Measurements from ENCODE around the gene SF3B3.
"Not testable (repeated sequence)": the region's sequence is repeated elsewhere in the genome, so short reads cannot be mapped to it uniquely, and the experiment has no call there.

Gene SF3B3

GRCh38 chr16:70512456-70512855 is 11.2 kb upstream of the SF3B3 start:
- DNase-seq (ENCODE audit: low read depth), result no peak

GRCh38 chr16:70520612-70521297 is 2.9 kb upstream of the SF3B3 start:
- no peak for DNase-seq (ENCODE audit: low read depth)

DNA sequence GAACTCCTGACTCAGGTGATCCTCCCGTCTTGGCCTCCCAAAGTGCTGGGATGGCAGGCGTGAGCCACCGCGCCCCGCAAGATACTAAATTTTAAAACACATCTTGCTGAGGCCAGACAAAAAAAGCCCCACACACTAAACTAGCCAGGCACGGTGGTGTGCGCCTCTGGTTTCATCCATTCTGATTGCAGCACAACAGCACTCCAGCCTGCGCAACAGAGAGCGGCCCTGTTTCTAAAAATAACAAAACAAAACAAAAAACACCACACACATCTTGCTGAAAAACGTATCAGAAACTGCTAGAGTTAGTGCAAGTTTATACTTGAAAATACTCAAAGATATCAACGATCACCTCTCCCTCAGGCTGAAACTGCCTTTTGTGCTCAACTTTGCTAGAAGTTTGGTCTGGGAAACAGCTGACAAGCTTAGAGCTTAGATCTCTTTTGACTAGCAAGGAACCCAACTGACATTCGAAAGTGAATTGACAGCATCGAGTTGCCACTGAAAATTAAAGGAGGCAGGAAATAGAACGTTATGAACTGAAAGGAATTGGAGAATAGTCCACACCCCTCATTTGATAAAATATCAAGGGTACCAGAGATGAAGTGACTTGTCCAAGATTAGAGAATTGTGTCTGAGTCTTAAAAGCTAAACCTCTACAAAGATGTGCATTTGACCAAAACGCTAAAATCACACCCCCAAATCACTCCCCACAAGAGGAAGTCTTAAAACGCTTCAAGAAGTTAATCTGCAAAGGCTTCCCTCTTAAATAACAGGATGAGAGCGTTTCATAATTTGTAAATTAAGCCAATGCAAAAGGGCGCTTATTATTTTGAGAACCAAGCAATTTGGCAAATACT is 1.2 kb upstream of the SF3B3 start:
- DNase-seq (ENCODE audit: low read depth), result no peak

DNA sequence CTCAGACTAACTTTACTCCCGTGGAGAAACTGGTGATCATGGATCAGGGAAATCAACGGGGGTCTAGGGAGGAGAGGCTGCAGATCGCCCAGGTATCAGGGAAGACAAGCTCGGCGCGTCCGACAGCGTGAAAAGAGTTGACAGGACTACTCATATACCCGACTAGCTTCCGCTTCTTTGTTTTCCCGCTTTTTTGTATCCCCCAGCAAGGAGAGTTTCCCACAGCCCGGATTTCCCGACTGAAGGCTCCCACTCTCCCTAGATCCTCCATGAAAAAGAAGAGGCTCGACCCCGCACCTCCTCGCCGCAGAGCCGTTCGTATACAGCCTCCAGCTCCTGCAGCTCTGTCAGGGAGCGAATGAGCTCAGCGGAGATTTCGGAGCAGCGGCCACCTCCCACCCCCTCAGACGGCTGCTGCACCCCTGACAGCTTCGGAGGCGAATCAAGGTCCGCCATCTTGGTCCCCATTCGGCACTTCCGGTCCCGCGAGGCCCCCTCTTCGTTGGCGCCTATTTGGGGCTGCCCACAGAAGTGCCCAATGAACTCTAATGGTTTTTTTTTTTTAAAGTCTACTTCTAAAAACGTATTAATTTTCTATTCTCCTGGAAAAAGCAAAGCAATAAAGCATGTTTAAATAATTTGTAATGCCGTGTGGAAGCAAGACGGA is 407 bp upstream of the SF3B3 start, which contains the start of gene COG4:
Gene COG4 (minus strand): TSS at position 479 of the 667 bp plus-strand sequence. CDS start 11 bp downstream, at position 468.
- peak; percentile 81 for DNase-seq (ENCODE audit: low read depth)

DNA sequence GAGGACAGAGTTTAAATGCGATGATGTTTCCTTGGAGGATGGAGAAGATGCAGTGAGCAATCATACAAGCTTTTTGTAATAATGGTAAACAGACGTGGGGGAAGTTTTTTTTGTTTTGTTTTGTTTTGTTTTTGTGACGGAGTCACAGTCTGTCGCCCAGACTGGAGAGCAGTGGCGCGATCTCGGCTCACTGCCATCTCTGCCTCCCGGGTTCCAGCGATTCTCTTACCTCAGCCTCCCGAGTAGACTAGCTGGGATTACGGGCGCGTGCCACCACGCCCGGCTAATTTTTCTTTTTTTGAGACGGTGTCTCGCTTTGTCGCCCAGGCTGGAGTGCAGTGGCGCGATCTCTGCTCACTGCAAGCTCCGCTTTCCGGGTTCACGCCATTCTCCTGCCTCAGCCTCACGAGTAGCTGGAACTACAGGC is 796 bp downstream of the SF3B3 start:
- DNase-seq (ENCODE audit: low read depth), result not testable (repeated sequence)

DNA sequence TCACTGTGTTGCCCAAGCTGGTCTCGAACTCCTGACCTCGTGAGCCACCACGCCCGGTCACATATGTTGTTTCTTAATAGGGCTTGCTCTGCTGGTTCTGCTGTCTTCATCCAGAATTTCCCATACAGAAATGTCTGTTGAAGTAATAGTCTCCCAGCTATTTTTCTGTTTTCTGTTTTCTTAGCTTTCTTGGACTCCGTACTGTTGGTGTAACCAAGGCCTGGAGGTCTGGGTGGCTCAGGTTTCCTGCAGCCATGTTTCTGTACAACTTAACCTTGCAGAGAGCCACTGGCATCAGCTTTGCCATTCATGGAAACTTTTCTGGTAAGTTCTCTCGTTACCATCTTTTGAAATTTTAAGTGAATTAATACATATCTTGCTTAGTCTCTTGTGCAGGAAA is 2.8 kb downstream of the SF3B3 start:
- no peak for DNase-seq (ENCODE audit: low read depth)

DNA sequence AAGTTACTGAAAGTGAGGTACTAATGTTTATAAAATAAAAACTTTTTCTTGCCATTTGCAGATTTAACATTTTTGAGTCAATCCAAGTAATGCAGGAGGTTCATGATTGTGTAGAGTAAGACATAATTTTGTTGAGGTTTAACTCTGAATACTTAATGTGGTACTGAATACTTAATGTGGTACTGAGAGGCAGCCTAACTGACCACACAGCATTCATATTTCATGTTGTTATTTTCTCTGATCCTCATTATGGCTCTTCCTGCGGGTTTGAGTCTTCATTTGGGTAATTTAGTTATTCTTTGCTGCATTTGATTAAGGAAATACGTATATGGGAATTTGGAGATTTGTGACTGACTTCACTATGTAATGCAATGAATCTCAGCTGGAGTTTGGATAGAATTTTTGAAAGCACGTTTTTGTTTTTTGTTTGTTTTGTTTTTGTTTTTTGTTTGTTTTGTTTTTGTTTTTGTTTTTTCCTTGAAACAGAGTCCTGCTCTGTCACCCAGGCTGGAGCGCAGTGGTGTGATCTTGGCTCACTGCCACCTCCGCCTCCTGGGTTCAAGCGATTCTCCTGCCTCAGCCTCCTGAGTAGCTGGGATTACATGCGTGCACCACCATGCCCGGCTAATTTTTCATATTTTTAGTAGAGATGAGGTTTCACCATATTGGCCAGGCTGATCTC is 3.8 kb downstream of the SF3B3 start:
- DNase-seq (ENCODE audit: low read depth), result no peak

GRCh38 chr16:70529051-70529777 is 5.6 kb downstream of the SF3B3 start:
- DNase-seq (ENCODE audit: low read depth), result no peak

GRCh38 chr16:70529954-70530353 is 6.3 kb downstream of the SF3B3 start:
- not testable (repeated sequence) for DNase-seq (ENCODE audit: low read depth)

DNA sequence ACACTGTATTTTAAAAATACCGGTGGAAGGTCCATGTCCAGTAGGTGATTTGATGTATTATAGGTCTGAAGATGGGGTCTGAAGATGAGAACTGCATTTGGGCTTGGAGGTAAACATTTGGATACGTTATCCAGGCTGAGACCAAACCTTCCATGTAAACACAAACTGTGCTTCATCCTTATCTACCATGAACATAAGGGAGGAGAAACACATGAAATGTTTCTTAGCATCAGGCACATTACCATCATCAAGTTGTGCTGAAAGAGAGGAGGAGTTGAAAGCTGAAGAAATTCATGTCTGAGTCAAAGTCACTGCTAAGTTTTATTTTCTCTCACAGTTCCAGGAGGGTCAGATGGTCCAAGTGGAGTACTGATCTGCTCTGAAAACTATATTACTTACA is 11.4 kb downstream of the SF3B3 start:
- no peak for DNase-seq (ENCODE audit: low read depth)

- DNase-seq (ENCODE audit: low read depth), result no peak
These were observed 17.4 kb downstream of the SF3B3 start for GRCh38 chr16:70540994-70541393.

DNA sequence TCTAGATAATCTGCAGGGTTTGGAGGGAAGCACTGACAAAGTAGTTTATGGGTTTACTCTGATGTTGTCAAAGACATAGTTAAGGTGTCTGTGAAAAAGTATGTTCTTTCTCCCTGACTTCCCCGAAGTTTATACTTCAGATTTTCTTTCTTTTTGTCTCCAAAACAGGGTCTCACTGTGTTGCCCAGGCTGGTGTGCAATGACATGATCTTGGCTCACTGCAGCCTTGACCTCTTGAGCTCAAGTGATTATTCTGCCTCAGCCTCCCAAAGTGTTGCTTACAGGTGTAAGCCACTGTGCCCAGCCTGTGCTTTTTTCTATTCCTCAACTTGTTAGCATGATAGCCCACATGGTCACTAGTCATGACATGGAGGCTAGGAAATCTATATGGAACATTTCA is 20.9 kb downstream of the SF3B3 start:
- DNase-seq (ENCODE audit: low read depth), result no peak

DNA sequence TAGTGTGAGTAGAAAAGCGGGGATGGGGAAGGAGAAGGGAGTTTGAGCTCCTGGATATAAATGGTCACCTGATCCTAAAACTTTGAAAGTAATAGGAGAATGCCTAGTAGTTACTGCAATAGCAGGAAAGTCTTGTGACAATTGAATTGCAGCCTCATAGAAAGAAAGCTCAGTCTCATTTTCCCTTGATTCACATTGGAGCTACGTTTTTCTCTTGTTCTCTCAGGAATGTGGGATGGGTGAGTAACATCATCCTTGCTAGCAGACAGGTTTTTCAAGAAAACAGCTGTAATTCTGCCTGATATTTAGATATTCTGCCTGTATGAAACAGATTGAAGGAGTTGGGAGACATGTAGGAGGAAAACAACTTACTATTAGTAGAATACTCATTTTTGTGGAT is 25.3 kb downstream of the SF3B3 start:
- DNase-seq (ENCODE audit: low read depth), result no peak

- DNase-seq (ENCODE audit: low read depth), result no peak
These were observed 26.5 kb downstream of the SF3B3 start for GRCh38 chr16:70550082-70550481.

DNA sequence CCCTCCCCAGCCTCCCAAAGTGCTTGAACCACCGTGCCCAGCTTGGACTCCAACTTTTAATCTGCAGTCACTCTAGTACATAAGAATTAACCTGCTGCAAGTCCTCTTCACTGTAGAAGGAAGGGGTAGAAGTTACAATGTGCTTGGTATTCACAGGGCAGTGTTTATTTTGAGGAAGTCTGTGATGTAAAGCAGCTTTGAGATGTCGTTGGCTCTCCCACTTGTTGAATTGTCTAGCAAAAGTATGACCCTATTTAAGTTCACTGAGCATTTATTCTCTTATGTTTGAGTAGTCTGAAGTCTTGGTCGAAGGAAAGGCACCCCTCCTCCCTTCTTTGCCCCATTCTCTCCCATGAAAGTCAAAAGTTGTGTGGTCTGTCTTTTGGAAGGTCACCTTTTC is 28.2 kb downstream of the SF3B3 start:
- no peak for DNase-seq (ENCODE audit: low read depth)

GRCh38 chr16:70552675-70553074 is 29.1 kb downstream of the SF3B3 start:
- no peak for DNase-seq (ENCODE audit: low read depth)

DNA sequence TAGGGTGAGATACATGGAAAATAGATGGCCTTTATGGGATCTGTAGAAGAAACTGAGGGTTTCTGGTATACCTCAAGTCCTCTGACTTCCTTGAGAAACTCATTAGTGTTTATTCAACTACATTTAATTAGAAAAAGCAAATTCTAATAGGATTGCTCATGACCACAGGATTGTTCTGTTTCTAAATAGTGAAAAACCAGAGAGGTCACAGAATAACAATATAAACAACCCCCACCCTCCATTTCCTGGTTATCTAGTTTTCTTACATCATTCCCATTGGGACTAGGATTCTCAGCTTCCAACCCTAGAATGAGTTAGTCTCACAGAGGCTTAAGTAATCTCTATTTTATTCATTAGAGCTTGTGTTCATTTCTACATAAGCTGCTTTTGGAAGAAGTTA is 30.0 kb downstream of the SF3B3 start:
- no peak for DNase-seq (ENCODE audit: low read depth)

- DNase-seq (ENCODE audit: low read depth), result no peak
These were observed 32.4 kb downstream of the SF3B3 start for GRCh38 chr16:70556063-70556462.

- no peak for DNase-seq (ENCODE audit: low read depth)
These were observed 38.0 kb downstream of the SF3B3 start for GRCh38 chr16:70561623-70562022.

GRCh38 chr16:70563636-70564035 is 40.0 kb downstream of the SF3B3 start:
- no peak for DNase-seq (ENCODE audit: low read depth)

GRCh38 chr16:70565053-70565452 is 41.4 kb downstream of the SF3B3 start:
- no peak for DNase-seq (ENCODE audit: low read depth)
